NCI-H2107 (cell line): Measurements from ENCODE around the gene ADK.
"Not testable (repeated sequence)": the region's sequence is repeated elsewhere in the genome, so short reads cannot be mapped to it uniquely, and the experiment has no call there.

Experiments
- DNase-seq: peaks from one replicate; lab custom pipeline; 2025; lab: John Stamatoyannopoulos, UW

Gene ADK

GRCh38 chr10:74556072-74556705 is 405.2 kb downstream of the ADK start:
- no peak for DNase-seq

- DNase-seq = no peak
Observed at GRCh38 chr10:74557098-74557497, 406.1 kb downstream of the ADK start.

DNA sequence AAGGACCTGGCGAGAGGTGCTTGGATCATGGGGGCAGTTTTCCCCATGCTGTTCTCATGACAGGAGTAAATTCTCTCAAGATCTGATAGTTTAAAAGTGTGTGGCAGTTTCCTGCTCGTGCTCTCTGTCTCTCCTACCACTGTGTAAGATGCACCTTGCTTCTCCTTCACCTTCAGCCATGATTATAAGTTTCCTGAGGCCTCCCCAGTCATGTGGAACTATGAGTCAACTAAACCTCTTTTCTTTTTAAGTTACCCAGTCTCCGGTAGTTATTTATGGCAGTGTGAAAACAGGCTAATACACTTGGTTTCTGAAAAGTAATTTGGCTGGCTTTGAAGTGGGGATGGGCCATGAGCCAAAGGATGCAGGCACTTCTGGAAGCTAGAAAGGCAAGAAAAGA is 407.4 kb downstream of the ADK start:
- no peak for DNase-seq

DNA sequence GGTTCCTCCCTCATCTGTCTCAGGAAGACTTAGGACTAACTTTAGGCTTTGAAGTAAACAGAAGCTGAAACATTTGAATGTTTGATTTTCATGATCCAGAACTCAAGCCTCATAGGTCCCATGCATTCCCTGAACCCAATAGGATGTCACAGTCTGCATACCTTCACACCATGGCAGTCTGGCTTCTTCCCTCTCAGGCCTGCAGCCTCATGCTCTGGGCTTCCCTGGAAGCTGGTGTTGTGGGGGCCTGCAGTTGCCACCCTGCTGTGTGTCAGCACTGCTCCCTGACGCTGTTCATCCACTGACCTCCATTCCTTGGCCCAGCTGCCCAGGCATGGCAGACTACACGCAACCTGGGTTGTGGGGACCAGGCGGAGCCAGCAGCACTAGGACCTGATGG is 407.9 kb downstream of the ADK start:
- DNase-seq = no peak

GRCh38 chr10:74568896-74569295 is 417.9 kb downstream of the ADK start:
- DNase-seq = not testable (repeated sequence)

GRCh38 chr10:74573497-74573896 is 422.5 kb downstream of the ADK start:
- not testable (repeated sequence) for DNase-seq

- no peak for DNase-seq
Observed at GRCh38 chr10:74575191-74575720, 424.2 kb downstream of the ADK start.

GRCh38 chr10:74575912-74576311 is 424.9 kb downstream of the ADK start:
- no peak for DNase-seq

DNA sequence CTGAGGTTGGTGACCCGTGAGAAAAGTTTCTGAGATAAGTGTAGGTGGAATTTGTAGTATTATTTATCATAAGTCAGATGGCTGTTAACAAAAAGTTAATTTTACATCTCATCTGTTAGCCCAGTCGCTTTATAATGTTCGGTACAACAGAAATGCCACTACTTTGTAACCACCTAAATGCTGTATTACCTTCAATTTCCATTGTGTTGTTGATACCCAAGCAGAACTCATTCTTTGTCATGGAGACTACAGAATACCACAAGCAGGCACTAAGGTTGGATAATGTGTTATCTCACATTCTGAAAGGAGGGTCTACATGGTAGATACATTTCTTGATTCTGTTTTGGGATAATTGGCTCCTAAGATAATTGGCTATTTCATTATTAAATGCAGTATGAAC is 425.6 kb downstream of the ADK start:
- no peak for DNase-seq

- not testable (repeated sequence) for DNase-seq
Observed at GRCh38 chr10:74580438-74580837, 429.4 kb downstream of the ADK start.

DNA sequence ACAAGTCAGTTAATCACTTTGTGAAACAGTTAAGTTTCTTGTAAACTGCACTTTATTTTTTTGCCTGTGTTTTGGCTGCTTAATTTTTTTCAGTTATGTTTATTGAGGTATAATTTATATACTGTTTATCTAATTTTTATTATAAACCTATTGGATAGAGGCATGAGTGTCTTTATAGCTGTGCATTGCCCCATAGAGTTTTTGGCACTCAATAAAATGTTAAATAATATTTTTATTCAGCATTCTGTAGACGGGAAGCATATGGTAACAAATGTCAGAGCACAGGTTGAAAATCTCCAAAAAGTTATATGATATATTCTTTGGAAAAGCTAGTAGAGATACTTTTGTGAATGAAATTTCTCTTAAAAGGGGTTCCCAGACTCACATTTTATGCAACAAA is 431.5 kb downstream of the ADK start:
- DNase-seq = no peak

DNA sequence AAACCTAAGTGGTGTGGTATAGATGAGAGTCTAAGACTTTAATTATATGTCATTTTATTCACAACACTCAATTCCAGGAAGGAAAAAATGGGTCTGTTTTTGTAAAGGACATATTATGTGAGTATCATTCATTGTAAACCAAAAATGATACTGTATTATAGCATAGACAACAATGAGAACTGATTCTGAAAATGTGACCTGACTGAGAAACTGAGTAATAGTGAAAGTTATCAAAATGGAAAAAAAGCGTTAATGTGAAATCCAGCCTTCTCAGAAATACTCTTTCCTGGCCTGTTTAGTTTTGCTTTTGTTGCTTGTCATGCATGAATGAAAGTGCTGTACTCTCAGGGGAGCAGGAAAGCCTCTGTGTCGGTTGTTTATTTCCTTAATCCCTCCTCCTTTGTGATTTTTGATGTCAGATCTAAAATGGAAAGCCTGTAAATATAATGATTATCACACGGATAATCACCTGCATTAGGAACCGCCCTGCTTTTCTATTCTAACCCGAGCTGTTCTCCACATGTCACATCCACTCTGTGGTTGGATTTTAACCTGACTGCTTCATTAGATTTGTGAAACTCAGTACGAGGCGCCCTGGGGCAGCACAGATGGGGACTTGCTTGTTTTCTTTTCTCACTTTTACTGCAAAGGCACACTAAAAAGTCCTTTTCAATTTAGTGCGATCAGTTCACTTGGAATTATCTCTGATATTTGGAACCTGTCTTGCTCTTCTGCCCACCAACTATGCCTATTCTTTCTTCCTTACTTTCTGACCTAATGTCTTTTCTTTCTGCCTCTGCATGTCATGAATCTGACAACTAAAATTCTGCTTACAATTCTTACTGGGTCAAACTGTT is 434.4 kb downstream of the ADK start:
- DNase-seq = peak; percentile 64

GRCh38 chr10:74586088-74586585 is 435.1 kb downstream of the ADK start:
- no peak for DNase-seq

DNA sequence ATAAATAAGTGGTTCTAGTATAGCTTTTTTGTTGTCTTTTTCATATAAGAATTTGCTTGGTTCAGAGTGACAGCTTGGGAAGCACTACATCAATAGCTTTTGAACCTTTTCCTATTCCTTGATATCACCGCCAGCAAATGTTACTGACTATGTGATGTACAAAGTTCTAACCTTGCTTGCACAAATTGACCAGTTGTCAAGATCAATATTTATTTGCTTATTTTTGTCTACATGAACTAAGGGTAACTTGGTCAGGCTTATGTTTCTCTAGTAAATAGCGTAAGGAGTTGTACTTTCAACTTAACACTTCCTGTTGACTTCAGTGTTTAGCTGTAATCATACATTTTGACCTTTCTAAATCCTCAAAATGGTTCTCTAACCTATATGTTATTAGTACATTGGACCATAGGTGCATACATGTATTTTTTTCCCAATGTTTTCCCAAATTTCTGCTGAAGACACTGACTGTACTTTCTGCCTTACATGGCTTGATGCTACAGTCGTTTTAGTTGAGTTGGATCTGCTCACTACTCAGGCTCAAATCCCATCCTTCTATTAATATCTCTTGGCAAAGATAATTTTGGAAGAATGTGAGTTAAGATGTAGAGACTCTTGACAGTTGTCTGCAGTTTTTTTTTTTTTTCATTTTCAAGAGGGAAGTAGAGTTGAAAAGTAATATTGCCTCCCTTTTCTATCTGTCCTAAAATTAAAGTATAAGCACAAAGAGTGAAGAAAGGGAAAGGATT is 436.3 kb downstream of the ADK start:
- DNase-seq = no peak

GRCh38 chr10:74589226-74589673 is 438.2 kb downstream of the ADK start:
- peak; percentile 86 for DNase-seq

- no peak for DNase-seq
Observed at GRCh38 chr10:74589851-74590250, 438.8 kb downstream of the ADK start.

DNA sequence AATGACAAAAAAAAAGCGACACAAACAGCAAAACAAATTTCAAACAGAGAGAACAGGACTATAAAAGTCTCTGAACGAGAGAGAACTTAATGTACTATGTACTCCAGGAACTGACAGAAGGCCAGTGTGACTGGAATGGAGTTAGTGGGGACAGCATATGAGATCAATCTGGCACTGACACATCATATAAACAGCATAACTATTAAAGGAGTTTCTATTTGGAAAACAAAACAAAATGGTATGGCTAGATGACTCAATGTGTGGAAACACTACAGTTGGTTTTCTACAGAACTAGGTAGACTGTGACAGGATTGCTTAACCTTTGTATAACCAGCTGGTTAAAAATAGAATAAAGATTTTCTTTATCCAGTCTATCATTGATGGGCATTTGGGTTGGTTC is 442.4 kb downstream of the ADK start:
- DNase-seq = no peak

- no peak for DNase-seq
Observed at GRCh38 chr10:74596713-74597112, 445.7 kb downstream of the ADK start.

GRCh38 chr10:74598891-74599566 is 448.0 kb downstream of the ADK start:
- DNase-seq = no peak

DNA sequence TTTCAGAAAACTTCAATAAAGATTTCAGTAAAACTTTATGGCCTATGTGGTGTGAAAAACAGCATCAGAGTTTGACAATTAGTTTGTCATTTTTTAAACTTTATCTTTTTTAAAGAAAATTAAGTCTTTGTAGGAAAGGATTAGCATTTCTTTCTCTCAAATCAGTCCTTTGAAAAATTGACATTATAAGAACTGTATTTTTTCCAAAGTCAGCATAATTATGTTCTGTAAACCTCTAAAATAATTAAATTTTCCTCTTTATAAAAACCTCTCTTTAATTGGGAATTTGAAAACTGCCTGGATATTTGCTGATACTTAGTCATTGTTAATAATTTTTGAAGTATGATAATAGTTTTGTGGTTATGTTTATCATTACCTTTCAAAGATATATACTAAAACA is 448.7 kb downstream of the ADK start:
- no peak for DNase-seq

GRCh38 chr10:74600170-74600569 is 449.1 kb downstream of the ADK start:
- DNase-seq = no peak

GRCh38 chr10:74602576-74602975 is 451.6 kb downstream of the ADK start:
- no peak for DNase-seq
